Left ventricle myocardium inferior (tissue), 1 donor: ENCODE data around the gene HYDIN. TPM values are rescaled to one million over a fixed set of nuclear protein-coding genes. Genes with fewer than 3 reads are reported as not detected.
"Not testable (repeated sequence)": the region's sequence is repeated elsewhere in the genome, so short reads cannot be mapped to it uniquely, and the experiment has no call there.

Experiments used
- DNase-seq: peaks from one replicate; pipeline ENCODE4 v3.0.0-alpha.2; 2020
- H3K27ac ChIP-seq: fragments of 200-600 bp; replicated peaks from 2 replicates; pipeline ENCODE4 v1.8.0; 2021
- H3K27me3 ChIP-seq: fragments of 200-600 bp; 2 replicates; pipeline ENCODE4 v1.8.0; 2021; ENCODE audit warnings: low read depth
- H3K36me3 ChIP-seq: fragments of 200-600 bp; 2 replicates; pipeline ENCODE4 v1.8.0; 2021
- H3K4me1 ChIP-seq: fragments of 200-600 bp; 2 replicates; pipeline ENCODE4 v1.8.0; 2021
- H3K4me3 ChIP-seq: fragments of 200-600 bp; 2 replicates; pipeline ENCODE4 v1.8.0; 2021; ENCODE audit warnings: mild to moderate bottlenecking, moderate library complexity
- H3K9me3 ChIP-seq: fragments of 200-600 bp; replicated peaks from 2 replicates; pipeline ENCODE4 v1.8.0; 2021
- intact Hi-C: fragments of 100-400 bp; cut with micrococcal nuclease; formaldehyde crosslinking; loops from one replicate; pipeline ENCODE4 v1.11.0; 2022
- total RNA-seq: library from RNA; stranded (reverse); fragmentation: NEBNext Ultra II Directional; extraction: Animal tissue kit (Norgen Biotek cat#: 25700); gene quantifications from one replicate; pipeline ENCODE4 v1.2.1, GENCODE V29; 2021
- donor health status: DM: no; HTN: yes; CAD: no; lungs with severe emphysema.

The HYDIN gene
- total RNA-seq, 1 donor from 2014 or later, result 1.6 TPM

DNA sequence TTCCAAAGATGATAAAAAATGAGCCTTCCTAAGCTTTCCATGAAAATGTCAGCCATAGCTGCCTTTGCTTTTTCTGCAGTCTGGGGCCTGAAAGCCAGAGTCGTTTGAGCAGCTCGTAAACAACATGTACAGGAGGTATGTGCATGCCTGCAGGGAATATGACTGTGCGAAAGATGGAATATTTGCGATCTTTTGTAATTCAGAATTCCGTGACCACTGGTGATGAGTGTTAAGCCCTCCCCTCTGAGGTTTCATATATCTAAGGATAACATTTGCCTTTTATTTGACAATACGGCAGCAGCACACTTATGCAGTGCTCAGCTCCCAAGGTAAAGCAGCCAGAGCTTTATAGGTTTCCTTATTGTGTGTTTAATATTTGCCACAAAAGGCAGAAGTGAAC is 192.5 kb downstream of the HYDIN start:
- H3K36me3 ChIP-seq, H3K27ac ChIP-seq, H3K4me1 ChIP-seq, H3K9me3 ChIP-seq, H3K27me3 ChIP-seq, DNase-seq, intact Hi-C loops, H3K4me3 ChIP-seq: not testable (repeated sequence)

DNA sequence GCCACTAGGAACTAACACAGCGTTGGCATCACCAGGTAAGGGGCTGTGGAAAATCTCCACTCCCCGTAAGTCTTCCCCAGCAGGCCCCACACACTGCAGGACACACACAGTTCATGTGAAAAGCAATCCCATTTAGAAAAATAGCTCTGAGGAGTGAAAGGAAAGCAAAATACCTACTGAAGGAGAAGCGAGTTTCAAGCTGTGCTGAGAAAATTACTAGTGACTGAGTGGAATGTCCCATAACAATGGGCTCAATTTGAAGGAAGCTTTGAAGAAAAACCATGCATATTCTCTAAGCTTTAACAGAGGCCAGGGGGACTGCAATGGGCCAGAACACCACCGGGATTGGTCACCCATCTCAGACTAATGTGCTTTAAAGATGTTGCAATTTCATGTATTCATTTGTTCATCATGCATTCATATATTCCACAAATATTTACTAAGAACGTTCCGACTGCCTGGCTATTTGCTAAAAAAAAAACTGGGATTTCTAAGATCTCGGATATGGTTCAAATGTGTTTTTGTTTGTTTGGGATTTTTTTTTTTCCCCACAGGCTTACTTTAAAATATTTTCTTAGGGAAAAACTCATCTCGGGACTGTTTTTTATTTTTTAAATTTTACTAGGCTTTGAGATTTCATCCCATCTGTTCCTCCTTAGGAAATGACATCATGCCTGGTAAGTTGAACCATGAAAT is 202.3 kb downstream of the HYDIN start:
- not testable (repeated sequence) for DNase-seq

DNA sequence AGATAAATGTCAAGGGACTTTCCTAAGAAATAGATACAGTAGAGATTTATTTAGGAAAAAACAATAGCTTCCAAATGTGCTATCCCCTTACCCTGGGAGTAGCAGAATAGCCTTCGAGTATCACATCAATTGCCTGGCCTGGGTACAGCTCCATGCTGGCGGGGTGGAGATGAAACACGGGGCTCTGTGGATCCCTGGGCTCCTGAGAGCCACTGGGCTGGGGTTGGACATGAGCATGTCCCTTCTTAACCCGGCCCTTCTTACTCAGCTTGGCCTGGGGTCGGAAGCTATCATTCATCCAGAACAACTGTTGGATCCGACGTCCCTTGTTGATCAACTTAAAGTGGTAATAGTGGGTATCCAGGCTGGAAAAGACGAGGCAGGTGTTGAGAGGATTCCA is 203.0 kb downstream of the HYDIN start:
- H3K27me3 ChIP-seq, DNase-seq, H3K27ac ChIP-seq, intact Hi-C loops, H3K4me1 ChIP-seq, H3K4me3 ChIP-seq, H3K36me3 ChIP-seq, H3K9me3 ChIP-seq: not testable (repeated sequence)

More for the DNA sequence above, 202.3 kb downstream of the HYDIN start:
- H3K4me1 ChIP-seq, H3K4me3 ChIP-seq, H3K36me3 ChIP-seq, H3K27me3 ChIP-seq, H3K9me3 ChIP-seq, H3K27ac ChIP-seq, intact Hi-C loops: not testable (repeated sequence)

DNA sequence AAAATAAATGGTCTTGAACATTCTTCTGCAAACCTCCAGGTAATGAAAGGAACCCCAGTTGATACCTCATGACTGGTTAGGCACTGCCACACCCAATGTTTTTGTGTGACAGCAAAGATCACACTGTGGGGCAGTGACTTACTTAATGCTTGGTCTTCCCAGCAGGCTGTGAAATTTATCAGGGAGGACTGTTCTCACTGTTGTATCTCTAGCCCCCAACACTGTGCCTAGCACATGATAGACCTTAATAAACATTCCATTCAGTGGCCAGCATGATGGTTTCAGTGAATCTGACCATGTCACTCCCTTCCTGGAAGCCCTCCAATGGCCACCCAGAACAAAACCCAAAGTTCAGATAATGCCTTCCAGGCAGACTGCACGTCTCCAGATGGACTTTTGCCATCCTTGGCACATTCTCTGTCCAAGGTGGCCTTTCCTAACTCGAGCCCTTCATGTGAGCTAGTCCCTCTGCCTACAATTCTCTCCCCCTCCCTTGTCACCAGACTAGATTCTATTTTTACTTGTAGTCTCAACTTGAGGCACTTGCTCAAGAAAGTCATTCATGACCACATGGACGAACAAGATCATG is 206.6 kb downstream of the HYDIN start:
- H3K4me1 ChIP-seq, H3K27ac ChIP-seq, H3K27me3 ChIP-seq, H3K4me3 ChIP-seq, DNase-seq, H3K36me3 ChIP-seq, intact Hi-C loops, H3K9me3 ChIP-seq: not testable (repeated sequence)

DNA sequence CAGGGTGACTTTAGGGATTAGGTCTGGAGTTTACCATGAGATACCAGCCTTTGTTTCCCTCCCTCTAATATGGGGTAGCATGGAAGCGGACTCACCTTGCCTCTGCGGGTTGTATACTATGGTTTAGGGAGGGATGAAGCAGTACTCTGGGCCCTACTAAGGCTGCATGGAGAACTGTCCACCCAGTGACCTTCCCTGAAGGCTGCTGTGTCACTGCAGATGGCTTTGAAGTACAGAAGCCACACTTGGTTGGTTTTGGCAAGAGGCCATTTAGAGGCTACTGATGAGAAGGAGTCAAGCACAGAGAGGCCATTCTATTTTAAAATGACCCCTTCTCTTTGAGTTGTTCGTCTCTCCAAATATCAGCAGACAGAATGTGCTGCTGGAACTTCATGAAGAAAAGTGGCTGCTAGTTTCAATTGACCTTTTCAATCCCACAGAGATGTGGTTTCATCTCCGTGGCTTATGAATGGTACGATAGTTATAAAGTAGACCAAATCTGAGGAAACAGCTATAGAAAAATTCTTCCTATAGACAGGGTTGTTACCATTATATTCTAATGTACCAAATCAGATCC is 208.5 kb downstream of the HYDIN start:
- H3K9me3 ChIP-seq, intact Hi-C loops, H3K36me3 ChIP-seq, H3K27me3 ChIP-seq, H3K27ac ChIP-seq, H3K4me1 ChIP-seq, DNase-seq, H3K4me3 ChIP-seq: not testable (repeated sequence)

DNA sequence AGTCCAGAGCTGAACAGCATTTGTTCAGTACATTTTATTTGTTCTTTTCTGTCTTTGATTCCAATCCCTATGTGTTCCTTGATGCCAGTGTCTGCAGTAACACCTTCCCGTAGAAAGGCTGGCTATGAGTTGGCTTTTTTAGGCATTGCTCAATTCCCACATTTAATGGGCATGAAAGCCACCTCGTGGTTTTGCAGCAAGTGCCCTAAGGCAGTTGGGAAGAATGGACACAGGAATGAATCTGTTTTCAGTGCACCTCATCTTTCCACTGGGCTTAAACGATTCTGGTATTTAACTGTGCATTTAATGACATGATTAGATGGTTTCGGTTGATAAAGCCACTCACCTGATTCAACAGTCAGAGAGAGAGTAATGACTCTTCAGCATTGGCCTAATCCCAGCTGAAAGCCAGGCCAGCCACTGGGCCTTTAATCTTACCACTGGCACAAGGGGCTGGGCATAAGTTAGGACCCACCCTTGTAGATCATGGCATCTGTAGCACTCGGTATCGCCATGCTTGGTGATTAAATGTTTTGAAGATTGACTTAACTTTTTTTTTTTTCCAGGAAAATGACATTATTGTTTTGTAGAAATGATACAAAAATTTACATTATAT is 211.3 kb downstream of the HYDIN start:
- H3K4me3 ChIP-seq, H3K9me3 ChIP-seq, H3K27me3 ChIP-seq, H3K36me3 ChIP-seq, DNase-seq, H3K4me1 ChIP-seq, intact Hi-C loops, H3K27ac ChIP-seq: not testable (repeated sequence)

DNA sequence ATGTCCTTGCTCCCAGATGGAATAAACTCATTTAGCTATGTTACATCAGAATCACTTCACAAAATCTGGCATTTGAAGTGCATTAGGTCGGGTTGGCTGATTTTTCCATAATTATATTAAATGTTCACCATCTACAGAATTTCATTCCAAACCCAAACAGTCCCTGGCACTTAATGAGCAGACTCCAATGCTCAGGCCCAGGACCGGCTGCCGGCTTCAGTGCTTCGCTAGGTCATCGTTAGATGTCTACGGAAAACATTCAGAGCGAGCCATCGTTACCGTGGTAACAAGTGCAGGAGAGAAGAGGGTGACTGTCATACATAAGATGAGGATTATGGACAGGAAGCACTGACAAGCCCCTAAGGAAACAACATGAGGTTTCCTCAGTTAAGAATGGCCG is 215.1 kb downstream of the HYDIN start:
- DNase-seq, H3K27ac ChIP-seq, H3K27me3 ChIP-seq, H3K4me1 ChIP-seq, H3K4me3 ChIP-seq, intact Hi-C loops, H3K9me3 ChIP-seq, H3K36me3 ChIP-seq: not testable (repeated sequence)

DNA sequence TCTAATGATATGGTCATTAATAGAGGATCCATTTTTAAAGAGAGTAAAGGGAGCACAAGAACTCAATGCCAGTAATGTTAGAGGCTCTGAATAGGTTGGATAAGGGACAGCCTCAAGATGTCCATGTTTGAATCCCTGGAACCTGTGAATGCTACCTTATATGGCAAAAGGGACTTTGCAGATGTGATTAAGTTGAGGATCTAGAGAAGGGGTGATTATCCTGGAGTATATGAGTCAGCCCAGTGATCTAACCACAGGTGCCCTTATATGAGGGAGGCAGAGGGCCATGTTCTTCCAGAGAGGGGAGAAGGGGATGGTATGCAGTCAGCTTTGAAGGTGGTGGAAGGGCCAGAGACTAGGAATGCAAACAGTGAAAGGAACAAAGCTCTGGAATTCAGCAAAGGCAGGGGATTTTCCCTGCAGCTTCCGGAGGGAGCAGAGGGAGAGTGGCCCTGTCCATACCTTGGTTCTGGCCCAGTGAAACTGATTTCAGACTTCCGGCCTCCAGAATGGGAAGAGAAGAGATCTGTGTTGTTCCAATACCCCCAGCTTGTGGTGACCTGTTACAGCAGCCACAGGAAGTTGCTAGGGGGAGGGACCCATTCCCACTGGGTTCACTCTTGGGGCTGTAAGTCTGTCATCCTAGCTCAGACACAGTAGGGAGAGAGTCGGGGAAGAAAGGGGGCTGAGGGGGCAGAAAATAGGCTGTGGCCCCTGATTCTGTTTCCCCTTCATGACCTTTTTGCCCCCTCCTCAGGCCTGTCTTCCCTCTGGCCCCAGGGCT is 220.9 kb downstream of the HYDIN start:
- intact Hi-C loops, H3K9me3 ChIP-seq, DNase-seq, H3K4me3 ChIP-seq, H3K4me1 ChIP-seq, H3K27ac ChIP-seq, H3K36me3 ChIP-seq, H3K27me3 ChIP-seq: not testable (repeated sequence)

DNA sequence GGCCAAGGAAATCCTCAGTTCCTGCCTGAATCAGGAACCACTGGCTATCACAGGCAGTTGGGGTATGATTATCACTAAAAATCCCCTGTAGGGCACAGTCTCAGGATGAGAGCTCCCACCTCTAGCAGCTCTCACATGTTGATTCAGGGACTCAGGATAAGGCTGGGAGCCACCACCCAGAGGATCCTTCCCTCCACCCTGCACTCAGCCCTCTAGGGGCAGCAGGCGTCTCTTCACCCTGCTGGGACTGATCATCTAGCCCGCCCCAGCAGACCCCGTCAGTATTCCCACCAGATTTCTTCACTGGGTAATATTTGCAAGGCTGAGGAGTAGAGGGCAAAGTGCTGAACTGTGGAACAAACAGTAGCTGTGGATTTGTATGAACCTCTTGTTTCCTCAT is 224.0 kb downstream of the HYDIN start:
- intact Hi-C loops, H3K27me3 ChIP-seq, DNase-seq, H3K4me1 ChIP-seq, H3K9me3 ChIP-seq, H3K36me3 ChIP-seq, H3K4me3 ChIP-seq, H3K27ac ChIP-seq: not testable (repeated sequence)
